ENCODE measurements around the gene PEX10.

The PEX10 gene

GRCh38 chr1:2404890-2405511 lies 7.4 kb downstream of the PEX10 start:
- no peak for DNase-seq (ENCODE audit: low read depth in 2 of 2)

- DNase-seq (ENCODE audit: low read depth in 2 of 2): no peak
These were observed 8.0 kb downstream of the PEX10 start for GRCh38 chr1:2404142-2404889.

DNA sequence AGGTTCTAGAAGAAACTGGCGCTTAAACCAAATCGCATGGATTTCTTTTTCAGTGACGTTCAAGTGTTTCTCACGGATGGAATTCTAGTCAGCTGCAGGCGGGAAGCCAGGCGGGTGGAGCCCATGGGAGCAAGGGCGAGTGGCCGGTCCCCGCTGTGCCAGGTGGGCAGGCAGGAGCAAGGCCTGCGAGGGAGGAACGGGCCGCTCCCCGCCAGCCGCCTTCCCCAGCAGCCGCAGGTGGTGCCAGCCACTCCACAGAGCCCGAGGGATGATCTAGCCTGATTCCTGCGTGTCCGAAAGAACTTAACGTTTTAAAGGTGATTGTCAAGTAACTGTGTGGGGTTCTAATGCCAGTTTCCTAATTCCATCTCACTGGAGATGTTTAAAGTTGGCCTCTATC lies 9.1 kb downstream of the PEX10 start:
- no peak for DNase-seq (ENCODE audit: low read depth in 2 of 2)

DNA sequence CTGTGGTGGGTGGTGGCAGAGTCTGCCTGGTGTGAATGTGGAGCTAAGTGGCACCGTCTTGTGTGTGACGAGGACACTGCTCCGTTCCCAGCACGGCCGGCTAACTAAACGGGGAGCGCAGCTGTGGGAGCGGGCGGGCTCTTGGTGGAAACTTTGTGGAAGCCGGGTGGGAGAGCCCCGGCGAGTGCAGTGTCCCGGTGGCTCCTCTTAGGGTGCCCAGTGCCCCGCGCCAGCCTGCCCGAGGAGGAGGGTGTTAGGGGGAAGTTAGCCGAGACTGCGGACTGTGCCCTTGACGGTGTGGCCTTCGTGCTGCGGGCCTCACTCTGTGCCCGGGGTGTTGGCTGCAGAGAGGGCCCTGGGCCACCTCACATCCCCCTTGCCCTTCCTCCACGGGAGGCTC lies 9.9 kb downstream of the PEX10 start:
- no peak for DNase-seq (ENCODE audit: low read depth in 2 of 2)

DNA sequence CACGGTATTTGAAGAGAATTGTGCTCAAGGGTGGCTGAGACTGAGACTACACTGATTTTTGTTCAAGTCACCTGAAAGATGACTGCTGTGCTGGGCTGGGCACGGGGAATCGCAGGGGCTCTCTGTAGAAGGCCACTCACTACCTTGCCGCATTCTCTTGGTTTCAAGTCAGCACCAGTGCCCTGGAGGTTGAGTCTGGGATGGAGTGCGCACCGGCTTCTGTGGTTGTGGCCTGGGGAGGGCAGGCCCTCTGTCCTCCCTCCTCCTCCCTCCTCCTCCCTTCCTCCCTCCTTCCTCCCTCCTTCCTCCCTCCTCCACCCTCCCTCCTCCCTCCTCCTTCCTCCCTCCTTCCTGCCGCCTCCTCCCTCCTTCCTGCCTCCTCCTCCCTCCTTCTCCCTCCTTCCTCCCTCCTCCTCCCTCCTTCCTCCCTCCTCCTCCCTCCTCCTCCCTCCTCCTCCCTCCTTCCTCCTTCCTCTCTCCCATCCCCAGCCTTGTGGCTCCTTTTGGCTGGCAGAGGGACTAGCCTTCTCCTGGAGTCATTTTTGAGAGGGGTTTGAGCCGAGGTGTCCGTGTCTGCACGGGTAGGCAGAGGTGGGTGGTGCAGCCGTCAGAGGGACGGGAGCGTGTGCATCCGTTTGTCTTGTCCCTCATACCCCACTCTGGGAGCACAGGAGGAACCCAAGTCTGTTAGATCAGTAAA lies 11.3 kb downstream of the PEX10 start:
- DNase-seq (ENCODE audit: low read depth in 2 of 2): no peak

GRCh38 chr1:2400576-2400909 lies 11.8 kb downstream of the PEX10 start:
- no peak for DNase-seq (ENCODE audit: low read depth in 2 of 2)

DNA sequence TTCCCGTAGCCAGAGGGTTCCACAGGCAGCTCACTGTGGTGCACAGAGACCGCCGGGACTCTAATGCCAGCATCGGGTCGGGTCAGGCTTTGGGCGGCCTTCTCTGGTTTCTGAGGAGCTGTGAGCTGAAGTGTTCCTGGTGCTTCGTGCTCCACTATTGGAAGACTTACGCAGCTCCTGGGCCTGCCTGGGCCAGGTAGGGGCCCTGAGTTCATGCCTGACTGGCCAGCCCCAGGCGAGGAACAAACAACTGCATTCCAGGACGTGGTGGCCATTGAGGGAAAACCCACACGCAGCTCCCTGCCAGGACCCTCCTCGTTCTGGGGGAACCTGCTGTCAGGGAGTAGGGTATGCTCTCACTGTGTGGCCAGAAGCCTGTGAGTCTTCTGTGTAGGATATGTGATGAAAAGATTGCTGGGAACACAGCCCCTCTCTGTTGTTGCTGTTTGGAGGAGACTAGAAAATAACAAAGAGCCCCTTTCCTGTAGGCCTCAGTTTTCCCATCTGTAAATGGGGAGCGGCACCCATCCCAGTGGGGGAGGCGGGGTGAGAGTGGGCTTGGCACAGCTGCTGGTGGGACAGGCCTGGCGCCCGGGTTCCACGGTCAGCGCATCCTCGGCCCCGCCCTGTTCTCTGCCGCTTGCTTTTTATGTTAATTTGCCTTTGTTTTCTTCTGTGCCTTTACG lies 12.3 kb downstream of the PEX10 start:
- no peak for DNase-seq (ENCODE audit: low read depth in 2 of 2)

- no peak for DNase-seq (ENCODE audit: low read depth in 2 of 2)
These were observed 13.5 kb downstream of the PEX10 start for GRCh38 chr1:2398871-2399270.

DNA sequence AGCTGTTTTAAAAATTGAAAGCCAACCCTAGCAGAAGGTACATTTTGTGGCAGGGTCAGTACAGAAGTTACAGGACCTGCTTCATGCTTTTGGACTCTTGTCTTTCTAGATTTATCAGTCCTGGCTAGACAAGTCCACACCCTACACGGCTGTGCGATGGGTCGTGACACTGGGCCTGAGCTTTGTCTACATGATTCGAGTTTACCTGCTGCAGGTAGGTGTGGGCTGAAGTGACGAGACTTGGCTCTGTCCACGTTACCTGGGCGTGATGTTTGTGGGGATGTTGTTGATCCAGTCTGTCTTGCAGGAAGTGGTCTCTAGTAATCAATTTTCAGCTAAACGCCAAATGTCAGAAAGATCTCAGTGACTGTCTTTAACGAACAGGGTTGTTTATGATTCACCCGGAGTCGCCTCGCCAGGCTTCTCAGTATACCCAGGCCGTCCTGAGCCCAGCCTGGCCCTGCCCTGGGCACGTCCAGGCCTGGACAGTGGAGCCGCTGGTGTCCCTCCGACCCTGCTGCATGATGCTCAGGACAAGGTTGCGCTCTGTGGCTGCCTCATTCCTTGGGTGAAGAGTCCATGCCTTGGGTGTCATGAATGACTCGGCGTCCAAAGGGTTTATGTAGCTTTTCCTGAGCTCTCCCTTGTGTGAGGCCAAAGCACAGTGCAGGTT lies 15.2 kb downstream of the PEX10 start:
- DNase-seq (ENCODE audit: low read depth in 2 of 2): no peak

DNA sequence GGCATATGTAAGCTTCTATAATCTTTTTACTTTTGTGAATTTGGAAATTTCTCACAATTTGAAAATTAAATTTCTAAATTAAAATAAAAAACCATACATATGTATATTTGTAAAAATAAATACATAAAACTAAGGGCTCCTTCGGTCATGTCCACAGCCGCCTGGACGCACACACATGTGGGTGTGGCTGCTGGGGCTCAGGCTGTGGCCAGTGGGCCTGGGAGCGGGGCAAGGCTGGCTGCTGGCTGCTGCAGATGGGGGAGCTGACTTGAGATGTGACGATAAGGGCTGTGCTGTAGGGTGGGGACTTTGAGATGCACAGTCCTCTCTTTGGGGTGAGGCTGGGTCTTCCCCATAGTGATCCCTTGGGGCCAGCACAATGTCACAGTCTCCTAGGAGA lies 15.9 kb downstream of the PEX10 start:
- DNase-seq (ENCODE audit: low read depth in 2 of 2): no peak

GRCh38 chr1:2396059-2396458 lies 16.3 kb downstream of the PEX10 start:
- no peak for DNase-seq (ENCODE audit: low read depth in 2 of 2)

DNA sequence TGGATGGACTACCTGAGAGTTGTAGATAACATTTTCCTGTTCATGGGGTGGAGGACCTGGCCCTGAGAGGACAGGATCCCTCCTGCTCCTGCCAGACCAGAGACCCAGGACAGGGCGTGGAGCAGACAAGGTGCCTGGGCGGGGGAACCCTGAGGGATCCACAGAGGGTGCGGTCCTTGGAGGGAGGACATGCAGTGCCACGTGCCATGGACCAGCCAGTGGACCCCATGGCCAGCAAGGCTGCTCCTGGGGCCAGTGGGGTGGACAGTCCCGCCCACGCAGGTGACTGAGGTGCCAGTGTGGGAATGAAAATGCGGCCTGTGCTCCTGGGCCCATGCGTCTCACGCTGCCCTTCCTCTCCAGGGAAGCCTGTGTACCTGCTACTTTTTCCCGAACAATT lies 17.1 kb downstream of the PEX10 start:
- DNase-seq (ENCODE audit: low read depth in 2 of 2): no peak

- no peak for DNase-seq (ENCODE audit: low read depth in 2 of 2)
These were observed 17.6 kb downstream of the PEX10 start for GRCh38 chr1:2394761-2395160.

- no peak for DNase-seq (ENCODE audit: low read depth in 2 of 2)
These were observed 18.1 kb downstream of the PEX10 start for GRCh38 chr1:2394220-2394619.

GRCh38 chr1:2393471-2393877 lies 18.9 kb downstream of the PEX10 start:
- no peak for DNase-seq (ENCODE audit: low read depth in 2 of 2)

- DNase-seq (ENCODE audit: low read depth in 2 of 2): no peak
These were observed 19.7 kb downstream of the PEX10 start for GRCh38 chr1:2392686-2393085.

DNA sequence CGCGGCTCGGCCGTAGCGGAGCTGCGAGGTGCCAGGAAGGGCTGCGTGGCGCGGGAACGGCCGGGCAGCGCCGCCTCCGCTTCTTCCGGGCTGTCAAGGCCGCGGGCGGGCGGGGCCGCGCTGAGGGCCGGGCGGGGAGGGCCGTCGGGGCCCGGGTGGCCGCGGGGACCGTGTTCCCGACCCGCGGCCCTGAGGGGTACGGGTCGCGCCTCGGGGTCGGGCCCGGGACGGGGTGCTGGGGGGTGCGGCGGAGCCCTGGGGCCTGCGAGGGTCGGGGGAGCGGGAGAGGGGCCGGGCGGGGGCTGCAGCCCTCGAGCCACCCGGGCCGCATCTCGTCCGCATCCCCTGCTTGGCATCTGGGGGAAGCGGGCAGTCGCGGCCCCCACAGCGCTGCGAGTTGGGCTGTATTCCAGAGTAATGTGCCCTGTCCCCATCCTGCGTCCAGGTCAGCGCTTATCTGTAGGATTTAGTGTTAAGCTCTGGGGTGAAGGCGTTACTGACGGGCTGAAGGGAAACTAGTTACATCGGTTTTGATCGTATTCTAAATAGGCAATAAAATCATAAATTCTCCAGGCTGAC lies 20.3 kb downstream of the PEX10 start:
- no peak for DNase-seq (ENCODE audit: low read depth in 2 of 2)

GRCh38 chr1:2391041-2391930 lies 21.1 kb downstream of the PEX10 start, which contains the start of the genes MORN1 and RER1:
Gene MORN1 (minus strand): TSS chr1:2391554. CDS start chr1:2391533, 21 bp downstream.
Gene RER1 (plus strand): TSS chr1:2391841. CDS start chr1:2395791, 3,950 bp downstream.
- DNase-seq (ENCODE audit: low read depth in 2 of 2): peak; percentile 96 to 97

DNA sequence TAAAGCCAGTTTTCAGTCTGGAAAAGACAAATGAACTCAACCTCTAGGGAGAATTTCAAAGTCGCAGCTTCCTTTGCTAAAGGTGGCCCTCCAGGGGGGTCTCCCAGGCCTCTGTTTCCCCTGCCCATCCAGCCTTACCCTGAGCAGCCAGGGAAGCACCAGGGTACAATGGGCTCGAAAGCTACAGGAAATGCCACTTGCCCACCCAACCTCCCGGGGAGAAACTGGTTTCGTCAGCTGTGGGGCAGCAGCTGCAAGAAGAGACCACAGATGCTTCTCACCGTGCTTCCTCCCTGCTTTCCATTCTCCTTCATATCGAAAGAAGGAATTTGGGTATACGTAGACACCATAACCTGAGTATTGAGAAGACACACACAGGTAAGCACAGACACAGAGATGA lies 22.7 kb downstream of the PEX10 start:
- no peak for DNase-seq (ENCODE audit: low read depth in 2 of 2)

Measured in stimulated activated CD4-positive, alpha-beta T cell treated with anti-CD3 and anti-CD28 coated beads, Interleukin-1b, Interleukin-23, amount 100 ng/mL, for 4 hours (primary cell).